CD14-positive monocyte (primary cell): ENCODE measurements around the gene COL6A6. TPM values are rescaled to one million over a fixed set of nuclear protein-coding genes. Genes with fewer than 3 reads are reported as not detected.

Experiments
- DNase-seq, 3 donors: peaks; one replicate each; pipeline ENCODE4 v3.0.0-alpha.2; 2011 to 2022
- H2AFZ ChIP-seq: 2 replicates; pipeline ENCODE4 v1.6.0; 2012; ENCODE audit warnings: mild to moderate bottlenecking, low read depth, low read length, inconsistent platforms; ENCODE audit not compliant: insufficient read depth, poor library complexity, severe bottlenecking
- H3K27ac ChIP-seq, 2 donors: 1 replicate in 1 of 2; 2 replicates in 1 of 2; pipeline ENCODE4 v1.5.1; 2012 to 2013; ENCODE audit warnings: low read length in 2 of 2, control low read depth in 1 of 2, inconsistent platforms in 1 of 2, low read depth in 1 of 2, mild to moderate bottlenecking in 1 of 2
- H3K27me3 ChIP-seq, 2 donors: one replicate each; pipeline versions ENCODE4 v1.6.0 to v1.6.1; 2011 to 2013; ENCODE audit warnings: low read length in 2 of 2; ENCODE audit not compliant: control insufficient read depth in 2 of 2, insufficient read depth in 2 of 2
- H3K36me3 ChIP-seq, 2 donors: replicated peaks in 1 of 2; 1 replicate in 1 of 2; 2 replicates in 1 of 2; pipeline versions ENCODE4 v1.5.1 to v1.6.1; 2012 to 2013; ENCODE audit warnings: low read length in 2 of 2, control low read depth in 1 of 2, inconsistent platforms in 1 of 2, mild to moderate bottlenecking in 1 of 2; ENCODE audit not compliant: insufficient read depth in 2 of 2, control insufficient read depth in 1 of 2
- H3K4me1 ChIP-seq, 2 donors: 1 replicate in 1 of 2; 2 replicates in 1 of 2; pipeline versions ENCODE4 v1.5.1 to v1.6.1; 2012 to 2013; ENCODE audit warnings: low read length in 2 of 2, control low read depth in 1 of 2, inconsistent platforms in 1 of 2, mild to moderate bottlenecking in 1 of 2, moderate library complexity in 1 of 2; ENCODE audit not compliant: insufficient read depth in 2 of 2, control insufficient read depth in 1 of 2
- H3K4me2 ChIP-seq: replicated peaks from 2 replicates; pipeline ENCODE3; 2012; ENCODE audit warnings: low read length, moderate library complexity, mild to moderate bottlenecking; ENCODE audit not compliant: poor library complexity, severe bottlenecking; ENCODE audit errors: extremely low read depth
- H3K4me3 ChIP-seq, 3 experiments: fragments of 200-600 bp in 1 of 3; sonication (generic) in 1 of 3; replicated peaks in 1 of 3; 1 replicate in 2 of 3; 2 replicates in 1 of 3; pipeline ENCODE4 v1.5.1; 2011 to 2013; ENCODE audit warnings: low read length in 3 of 3, mild to moderate bottlenecking in 3 of 3, control low read depth in 2 of 3, low read depth in 2 of 3, inconsistent platforms in 1 of 3, moderate library complexity in 1 of 3
- H3K79me2 ChIP-seq: 2 replicates; pipeline ENCODE4 v1.6.0; 2012; ENCODE audit warnings: mild to moderate bottlenecking, control low read depth, inconsistent platforms, low read length, moderate library complexity; ENCODE audit not compliant: insufficient read depth
- H3K9ac ChIP-seq: 2 replicates; pipeline ENCODE4 v1.6.0; 2017; ENCODE audit warnings: low read length, mild to moderate bottlenecking; ENCODE audit not compliant: insufficient read depth, poor library complexity, severe bottlenecking
- H3K9me3 ChIP-seq, 2 donors: replicated peaks in 1 of 2; 1 replicate in 1 of 2; 2 replicates in 1 of 2; pipeline versions ENCODE4 v1.5.1 to v1.6.1; 2012 to 2013; ENCODE audit warnings: low read length in 2 of 2, control low read depth in 1 of 2; ENCODE audit not compliant: control insufficient read depth in 1 of 2, insufficient read depth in 1 of 2
- H4K20me1 ChIP-seq: 2 replicates; pipeline ENCODE4 v1.6.0; 2012; ENCODE audit warnings: mild to moderate bottlenecking, low read length, control low read depth, moderate library complexity; ENCODE audit not compliant: insufficient read depth
- H3K27ac Mint-ChIP-seq, 7 donors: one replicate each; pipeline ENCODE4 v1.8.0; 2020; ENCODE audit warnings: mild to moderate bottlenecking in 7 of 7, mixed read lengths in 7 of 7, moderate library complexity in 6 of 7, inconsistent platforms in 2 of 7
- H3K27me3 Mint-ChIP-seq, 3 donors: one replicate each; pipeline ENCODE4 v1.8.0; 2021 to 2022; ENCODE audit warnings: low read depth in 3 of 3, mild to moderate bottlenecking in 3 of 3, mixed read lengths in 3 of 3, moderate library complexity in 3 of 3, inconsistent platforms in 1 of 3
- H3K36me3 Mint-ChIP-seq, 2 donors: one replicate each; pipeline ENCODE4 v1.8.0; 2020; ENCODE audit warnings: mixed read lengths in 2 of 2, inconsistent platforms in 1 of 2, mild to moderate bottlenecking in 1 of 2
- H3K4me1 Mint-ChIP-seq: one replicate; pipeline ENCODE4 v1.8.0; 2020; ENCODE audit warnings: mild to moderate bottlenecking, mixed read lengths
- H3K4me3 Mint-ChIP-seq, 2 donors: one replicate each; pipeline ENCODE4 v1.8.0; 2020; ENCODE audit warnings: mild to moderate bottlenecking in 2 of 2, mixed read lengths in 2 of 2, moderate library complexity in 1 of 2
- H3K9me3 Mint-ChIP-seq, 7 donors: one replicate each; pipeline ENCODE4 v1.8.0; 2020 to 2022; ENCODE audit warnings: mixed read lengths in 7 of 7, mild to moderate bottlenecking in 6 of 7, moderate library complexity in 6 of 7, inconsistent platforms in 2 of 7
- CTCF ChIP-seq: fragments of 200-600 bp; IDR thresholded peaks from one replicate; pipeline ENCODE4 v1.8.0; 2022; ENCODE audit warnings: antibody characterized with exemption, mild to moderate bottlenecking
- WGBS: methylation state at CpG from one replicate; pipeline ENCODE4 v1.1.5; 2013; ENCODE audit warnings: missing lambda C conversion rate; ENCODE audit not compliant: insufficient coverage; 5-methylcytosine and 5-hydroxymethylcytosine counted together
- intact Hi-C, 2 donors: fragments of 100-400 bp; cut with micrococcal nuclease; formaldehyde crosslinking; loops; one replicate each; pipeline versions ENCODE4 v1.15.0 to v1.15.1; 2023
- polyA plus RNA-seq, 3 donors: library from polyadenylated mRNA; depleted of rRNA in 1 of 3; unstranded in 2 of 3; stranded (reverse) in 1 of 3; fragments of 300-500 nt in 2 of 3; fragments of >200 nt in 1 of 3; fragmentation: Illumina TruSeq in 2 of 3; gene quantifications; 1 replicate in 2 of 3; 2 replicates in 1 of 3; pipeline ENCODE4 v1.2.3, GENCODE V29; 2012 to 2021

COL6A6 gene
- polyA plus RNA-seq, 3 donors, result not detected

DNA sequence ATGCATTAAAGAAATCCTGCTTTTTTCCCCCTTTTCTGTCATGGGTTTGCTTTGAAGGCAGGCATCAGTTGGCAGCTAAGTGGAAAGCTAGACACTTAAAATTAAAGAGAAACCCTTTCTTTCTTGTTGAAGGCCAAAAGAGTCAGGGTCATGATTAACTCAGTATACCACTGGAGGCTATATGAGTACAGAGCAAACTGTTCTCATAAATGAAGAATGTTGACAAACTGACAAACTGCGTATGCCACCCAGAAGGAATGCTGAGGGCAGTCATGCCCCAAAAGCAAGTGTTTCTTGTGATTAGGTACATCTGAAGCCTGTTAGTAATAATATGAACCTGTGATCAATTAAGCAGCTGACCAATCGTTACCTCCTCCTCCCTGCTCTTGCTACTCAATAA is 43.6 kb upstream of the COL6A6 start:
- H3K36me3 Mint-ChIP-seq, result no peaks in the 10 kb centered on the region
- Histone ChIP-seq H3K36me3 (no peaks in the 10 kb centered on the region), H3K27me3 (no peaks in the 10 kb centered on the region), H3K4me1 (no peaks in the 10 kb centered on the region), H3K79me2 (no peaks in the 10 kb centered on the region), H3K9me3 (peaks cover 0 to 3% of the 10 kb centered on the region in 2 donors), H3K27ac (no peak overlapping the region), H3K4me2 (no peak overlapping the region), H3K4me3 (no peak overlapping the region), H2AFZ (no peak overlapping the region), H4K20me1 (no peaks in the 10 kb centered on the region), H3K9ac (no peak overlapping the region)
- no peak overlapping the region for H3K4me3 Mint-ChIP-seq
- no peak for DNase-seq
- peaks cover 0 to 5% (median 2%) of the 10 kb centered on the region in 3 donors for H3K27me3 Mint-ChIP-seq
- intact Hi-C loops, result no loop called here
- no CpG with 5 or more reads among the region's 2 CpGs for WGBS
- no peak overlapping the region for H3K27ac Mint-ChIP-seq
- no peak for TF ChIP-seq CTCF
- H3K4me1 Mint-ChIP-seq, result no peaks in the 10 kb centered on the region
- H3K9me3 Mint-ChIP-seq, result peaks cover 2 to 15% (median 7%) of the 10 kb centered on the region in 7 donors

DNA sequence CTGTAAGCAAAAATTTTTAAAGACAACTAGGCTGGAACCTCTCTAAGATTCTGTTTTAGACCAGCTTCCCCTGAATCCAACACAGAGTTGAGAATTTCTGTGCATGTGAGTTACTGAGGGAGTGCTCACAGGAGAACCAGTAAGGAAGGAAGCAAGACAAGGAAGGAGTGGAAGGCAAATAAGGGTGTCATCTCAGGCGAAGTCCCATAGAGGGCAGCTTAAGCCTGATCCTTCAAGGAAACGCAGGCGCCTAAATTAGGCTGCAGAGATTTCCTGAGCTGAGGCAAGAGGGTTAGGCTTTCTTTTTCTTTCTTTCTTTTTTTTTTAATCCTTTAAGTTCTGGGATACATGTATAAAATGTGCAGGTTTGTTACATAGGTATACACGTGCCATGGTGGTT is 36.2 kb upstream of the COL6A6 start:
- TF ChIP-seq CTCF, result no peak
- Mint-ChIP-seq H3K4me1 (no peaks in the 10 kb centered on the region), H3K36me3 (no peaks in the 10 kb centered on the region), H3K4me3 (no peak overlapping the region), H3K9me3 (peaks cover 0 to 5% (median 0%) of the 10 kb centered on the region in 7 donors), H3K27me3 (peaks cover 0 to 2% (median 2%) of the 10 kb centered on the region in 3 donors), H3K27ac (no peak overlapping the region)
- Histone ChIP-seq H3K4me1 (no peaks in the 10 kb centered on the region), H4K20me1 (no peaks in the 10 kb centered on the region), H3K9me3 (no peaks in the 10 kb centered on the region), H2AFZ (no peak overlapping the region), H3K36me3 (no peaks in the 10 kb centered on the region), H3K79me2 (no peaks in the 10 kb centered on the region), H3K4me3 (no peak overlapping the region), H3K9ac (no peak overlapping the region), H3K4me2 (no peak overlapping the region), H3K27me3 (no peaks in the 10 kb centered on the region), H3K27ac (no peak overlapping the region)
- WGBS, result 10% methylated on average over 2 of the region's 4 CpGs
- no peak for DNase-seq
- intact Hi-C loops, result no loop called here
